SKM-1 treated with dmso at 0.1 percent for 144 hours (cell line): ENCODE data around the gene PIGR.
"Not testable (repeated sequence)": the region's sequence is repeated elsewhere in the genome, so short reads cannot be mapped to it uniquely, and the experiment has no call there.

Experiments
- DNase-seq: peaks from one replicate; lab custom pipeline; 2025; ENCODE audit not compliant: unreplicated experiment; lab: John Stamatoyannopoulos, UW

The PIGR gene

GRCh38 chr1:206935491-206936067 lies 10.7 kb downstream of the PIGR start:
- DNase-seq: peak; percentile 59

GRCh38 chr1:206933333-206933945 lies 12.8 kb downstream of the PIGR start:
- DNase-seq: peak; percentile 42

- no peak for DNase-seq
Measured at GRCh38 chr1:206932177-206932576, 14.1 kb downstream of the PIGR start.

GRCh38 chr1:206931709-206932108 lies 14.6 kb downstream of the PIGR start:
- no peak for DNase-seq

- DNase-seq: no peak
Measured at GRCh38 chr1:206930210-206930798, 16.0 kb downstream of the PIGR start.

GRCh38 chr1:206929524-206929923 lies 16.7 kb downstream of the PIGR start:
- DNase-seq: no peak

- DNase-seq: no peak
Measured at GRCh38 chr1:206926286-206926685, 20.0 kb downstream of the PIGR start.

- peak; percentile 57 for DNase-seq
Measured at GRCh38 chr1:206925106-206925736, 21.0 kb downstream of the PIGR start.

GRCh38 chr1:206924592-206925105 lies 21.6 kb downstream of the PIGR start:
- no peak for DNase-seq

GRCh38 chr1:206923961-206924557 lies 22.2 kb downstream of the PIGR start:
- DNase-seq: not testable (repeated sequence)

GRCh38 chr1:206923009-206923960 lies 23.0 kb downstream of the PIGR start:
- peak; percentile 20 for DNase-seq

GRCh38 chr1:206922524-206922923 lies 23.7 kb downstream of the PIGR start:
- no peak for DNase-seq

GRCh38 chr1:206921772-206922265 lies 24.4 kb downstream of the PIGR start, which contains the start of gene FCMR:
Gene FCMR, minus strand, starts transcription at chr1:206921941. Its CDS starts 87 bp downstream, at chr1:206921854.
- DNase-seq: peak; percentile 99

GRCh38 chr1:206918076-206918475 lies 28.2 kb downstream of the PIGR start:
- DNase-seq: no peak

- DNase-seq: no peak
Measured at GRCh38 chr1:206916000-206916709, 30.1 kb downstream of the PIGR start.

- no peak for DNase-seq
Measured at GRCh38 chr1:206915030-206915735, 31.1 kb downstream of the PIGR start.

- no peak for DNase-seq
Measured at GRCh38 chr1:206913766-206914537, 32.3 kb downstream of the PIGR start.

- peak; percentile 81 for DNase-seq
Measured at GRCh38 chr1:206912445-206913095, 33.7 kb downstream of the PIGR start.
